HL-60 (cell line): Measurements from ENCODE around the gene MRPL22.

Experiments
- DNase-seq, 2 experiments: peaks; one replicate each; pipeline ENCODE4 v3.0.0-alpha.2; 2010 to 2020; ENCODE audit warnings: low read depth in 1 of 2, low spot score in 1 of 2
- H3K27ac ChIP-seq: fragments of 250-450 bp; sonication (Bioruptor Pico); replicated peaks from 2 replicates; pipeline ENCODE4 v1.5.1; 2020; ENCODE audit warnings: mild to moderate bottlenecking, moderate library complexity
- H3K27me3 ChIP-seq: fragments of 250-450 bp; sonication (Bioruptor Pico); 2 replicates; pipeline ENCODE4 v1.5.1; 2021; ENCODE audit warnings: mild to moderate bottlenecking, moderate library complexity; ENCODE audit not compliant: insufficient read depth, poor library complexity, severe bottlenecking
- H3K4me3 ChIP-seq: replicated peaks from 2 replicates; pipeline ENCODE4 v1.5.1; 2011; ENCODE audit warnings: mild to moderate bottlenecking, control low read depth, low read length; ENCODE audit not compliant: insufficient read depth
- CTCF ChIP-seq: IDR thresholded peaks from one replicate; pipeline ENCODE4 v1.5.1; 2011; ENCODE audit warnings: low read length, control low read depth, inconsistent platforms; ENCODE audit not compliant: insufficient read depth
- GABPA ChIP-seq: IDR thresholded peaks from 2 replicates; pipeline ENCODE4 v1.6.1; 2012; ENCODE audit warnings: low read depth
- POLR2AphosphoS5 ChIP-seq: IDR thresholded peaks from 2 replicates; pipeline ENCODE4 v1.6.1; 2012; ENCODE audit warnings: low read depth
- REST ChIP-seq: IDR thresholded peaks from 2 replicates; pipeline ENCODE4 v1.6.1; 2012; ENCODE audit warnings: low read depth; ENCODE audit not compliant: insufficient replicate concordance
- SPI1 ChIP-seq: IDR thresholded peaks from 2 replicates; pipeline ENCODE4 v1.6.1; 2012; ENCODE audit warnings: low read depth, mild to moderate bottlenecking, borderline replicate concordance

MRPL22 gene

GRCh38 chr5:154916874-154917273 lies 24.0 kb upstream of the MRPL22 start:
- Histone ChIP-seq H3K27me3 (no peaks in the 10 kb centered on the region), H3K27ac (no peak overlapping the region), H3K4me3 (no peak overlapping the region)
- no peak for DNase-seq
- TF ChIP-seq REST: no peak
- no peak for TF ChIP-seq CTCF
- no peak for TF ChIP-seq GABPA
- TF ChIP-seq POLR2AphosphoS5: no peak
- TF ChIP-seq SPI1: no peak

- no peak for DNase-seq
- Histone ChIP-seq H3K4me3 (no peak overlapping the region), H3K27me3 (no peaks in the 10 kb centered on the region), H3K27ac (no peak overlapping the region)
- TF ChIP-seq SPI1 (no peak), REST (no peak), GABPA (no peak), CTCF (no peak), POLR2AphosphoS5 (no peak)
These were observed 23.1 kb upstream of the MRPL22 start for GRCh38 chr5:154917757-154918156.

GRCh38 chr5:154923441-154924430 lies 17.1 kb upstream of the MRPL22 start:
- no peak for DNase-seq
- H3K4me3 ChIP-seq: no peak overlapping the region
- H3K27me3 ChIP-seq: no peaks in the 10 kb centered on the region
- TF ChIP-seq CTCF (no peak), GABPA (no peak), SPI1 (no peak), POLR2AphosphoS5 (no peak), REST (no peak)
- no peak overlapping the region for H3K27ac ChIP-seq
